HCT116 (cell line): ENCODE measurements around the gene KNDC1. TPM values are rescaled to one million over a fixed set of nuclear protein-coding genes. Genes with fewer than 3 reads are reported as not detected.

Experiments
- ATAC-seq: fragments of 200-7000 bp; cut with Tn5 transposase; 2 replicates; pipeline ENCODE4 v1.9.1; 2020; ENCODE audit warnings: mild to moderate bottlenecking, moderate library complexity
- BruUV-seq: library from RNA; stranded (reverse); fragments of 400-500 nt; replicated peaks from 2 replicates; lab custom pipeline; 2021; lab: Mats Ljungman, UMichigan
- CTCF ChIA-PET: fragments of 300-600 bp; sonication (Branson Sonifier 250); formaldehyde crosslinking; loops from one replicate; lab custom pipeline; 2021; ENCODE audit warnings: antibody characterized with exemption; lab: Charles Lee
- POLR2A ChIA-PET: fragments of 300-600, 350-600 bp; sonication (Branson Sonifier 250); formaldehyde crosslinking; loops from one replicate; lab custom pipeline; 2021; ENCODE audit warnings: antibody characterized with exemption; lab: Charles Lee
- RAD21 ChIA-PET, 2 experiments: fragments of 300-600 bp; sonication (Branson Sonifier 250); formaldehyde crosslinking; loops; one replicate each; lab custom pipeline; 2023; ENCODE audit warnings: low total read pairs in 2 of 2; ENCODE audit not compliant: uncharacterized antibody in 2 of 2, unreplicated experiment in 2 of 2, low non-redundant PET in 1 of 2; lab: Charles Lee
- DNase-seq: peaks from one replicate; pipeline ENCODE4 v3.0.0-alpha.2; 2010; ENCODE audit warnings: low read depth, low spot score
- H2AFZ ChIP-seq: fragments of 200-600 bp; shearing (Covaris generic), sonication (generic); 2 replicates; pipeline ENCODE4 v1.6.1; 2017; ENCODE audit warnings: low read depth, mixed run types, mixed read lengths, antibody characterized with exemption, low read length; ENCODE audit not compliant: poor library complexity, severe bottlenecking
- H3K27ac ChIP-seq: 2 replicates; pipeline ENCODE4 v1.5.1; 2012; ENCODE audit warnings: low read depth, low read length
- H3K27me3 ChIP-seq: fragments of 200-600 bp; sonication (generic); 2 replicates; pipeline ENCODE4 v1.6.1; 2016; ENCODE audit warnings: mixed run types, low read length, mixed read lengths; ENCODE audit not compliant: insufficient read depth
- H3K36me3 ChIP-seq, 2 experiments: fragments of 200-500 bp in 1 of 2; fragments of 200-600 bp in 1 of 2; sonication (Bioruptor generic) in 1 of 2; sonication (generic) in 1 of 2; 2 replicates each; pipeline versions ENCODE4 v1.5.1 to v1.6.1; 2014 to 2016; ENCODE audit warnings: low read length in 2 of 2, inconsistent platforms in 1 of 2, mixed read lengths in 1 of 2, mixed run types in 1 of 2; ENCODE audit not compliant: insufficient read depth in 2 of 2, control insufficient read depth in 1 of 2
- H3K4me1 ChIP-seq, 2 experiments: fragments of 200-600 bp in 1 of 2; sonication (generic) in 1 of 2; 2 replicates each; pipeline versions ENCODE4 v1.5.1 to v1.6.1; 2012 to 2017; ENCODE audit warnings: low read length in 2 of 2, inconsistent platforms in 1 of 2, mild to moderate bottlenecking in 1 of 2, mixed read lengths in 1 of 2, mixed run types in 1 of 2, moderate library complexity in 1 of 2; ENCODE audit not compliant: insufficient read depth in 2 of 2, control insufficient read depth in 1 of 2
- H3K4me2 ChIP-seq: fragments of 200-600 bp; sonication (generic); 2 replicates; pipeline ENCODE4 v1.6.1; 2017; ENCODE audit warnings: mixed run types, low read length, mixed read lengths
- H3K4me3 ChIP-seq, 2 experiments: fragments of 200-600 bp in 1 of 2; sonication (generic) in 1 of 2; replicated peaks in 1 of 2; 2 replicates each; pipeline ENCODE4 v1.5.1; 2011 to 2016; ENCODE audit warnings: low read length in 2 of 2, control low read depth in 1 of 2, low read depth in 1 of 2, mild to moderate bottlenecking in 1 of 2, mixed read lengths in 1 of 2, mixed run types in 1 of 2
- H3K79me2 ChIP-seq: fragments of 200-600 bp; sonication (generic); 2 replicates; pipeline ENCODE4 v1.6.1; 2017; ENCODE audit warnings: mild to moderate bottlenecking, mixed run types, low read length, moderate library complexity, mixed read lengths; ENCODE audit not compliant: insufficient read depth
- H3K9ac ChIP-seq: fragments of 200-600 bp; sonication (generic); 2 replicates; pipeline ENCODE4 v1.6.1; 2016; ENCODE audit warnings: low read length, mixed read lengths
- H3K9me2 ChIP-seq: fragments of 200-600 bp; sonication (generic), shearing (Covaris generic); 2 replicates; pipeline ENCODE4 v1.6.1; 2017; ENCODE audit warnings: mixed run types, mild to moderate bottlenecking, moderate library complexity; ENCODE audit not compliant: insufficient read depth
- H3K9me3 ChIP-seq, 2 experiments: fragments of 200-500 bp in 1 of 2; fragments of 200-600 bp in 1 of 2; sonication (Bioruptor generic) in 1 of 2; sonication (generic) in 1 of 2; 2 replicates each; pipeline ENCODE4 v1.6.1; 2014 to 2017; ENCODE audit warnings: low read length in 2 of 2, mixed read lengths in 2 of 2, inconsistent platforms in 1 of 2, low read depth in 1 of 2, mild to moderate bottlenecking in 1 of 2, mixed run types in 1 of 2, moderate library complexity in 1 of 2; ENCODE audit not compliant: control insufficient read depth in 1 of 2, insufficient read depth in 1 of 2
- H4K20me1 ChIP-seq: fragments of 200-600 bp; sonication (generic), shearing (Covaris generic); 2 replicates; pipeline ENCODE4 v1.6.1; 2017; ENCODE audit warnings: mixed run types, mild to moderate bottlenecking, moderate library complexity; ENCODE audit not compliant: insufficient read depth
- CBX3 ChIP-seq: IDR thresholded peaks from 2 replicates; pipeline ENCODE4 v1.6.1; 2012; ENCODE audit warnings: low read depth
- EGR1 ChIP-seq: IDR thresholded peaks from 2 replicates; pipeline ENCODE4 v1.6.1; 2012; ENCODE audit warnings: low read depth
- ELF1 ChIP-seq: IDR thresholded peaks from 2 replicates; pipeline ENCODE4 v1.6.1; 2012; ENCODE audit warnings: low read depth, borderline replicate concordance
- JUND ChIP-seq: IDR thresholded peaks from 2 replicates; pipeline ENCODE4 v1.6.1; 2012
- RAD21 ChIP-seq: IDR thresholded peaks from 2 replicates; pipeline ENCODE4 v1.6.1; 2012; ENCODE audit warnings: low read depth, mild to moderate bottlenecking
- SRF ChIP-seq: IDR thresholded peaks from 2 replicates; pipeline ENCODE4 v1.6.1; 2012; ENCODE audit warnings: low read depth
- TCF7L2 ChIP-seq: IDR thresholded peaks from 2 replicates; pipeline ENCODE4 v1.7.0; 2011; ENCODE audit warnings: borderline replicate concordance, inconsistent platforms; ENCODE audit not compliant: insufficient read depth, insufficient read length; ENCODE audit errors: extremely low read depth
- YY1 ChIP-seq: IDR thresholded peaks from 2 replicates; pipeline ENCODE4 v1.6.1; 2011; ENCODE audit warnings: low read length, low read depth, moderate library complexity, mild to moderate bottlenecking; ENCODE audit not compliant: insufficient replicate concordance; ENCODE audit errors: extremely low read depth
- ZFX ChIP-seq: fragments of 450-650 bp; IDR thresholded peaks from 2 replicates; pipeline ENCODE4 v1.6.1; 2017
- ZNF274 ChIP-seq: fragments of 200-500 bp; sonication (Bioruptor generic); IDR thresholded peaks from 2 replicates; pipeline ENCODE4 v1.6.1; 2014; ENCODE audit warnings: mild to moderate bottlenecking, low read depth, low read length, inconsistent platforms
- intact Hi-C: fragments of 100-400 bp; cut with micrococcal nuclease; formaldehyde crosslinking; loops from 2 replicates; pipeline ENCODE4 v1.10.0; 2022
- total RNA-seq: library from RNA; stranded (reverse); gene quantifications from one replicate; pipeline ENCODE4 v1.2.1, GENCODE V29; 2021; ENCODE audit not compliant: unreplicated experiment
- TF ChIP-seq, protein P1 (sequence below): IDR thresholded peaks from 2 replicates; pipeline ENCODE4 v1.6.1; 2012; ENCODE audit warnings: low read depth
- TF ChIP-seq, protein P2 (sequence below): IDR thresholded peaks from 2 replicates; pipeline ENCODE4 v1.6.1; 2011; ENCODE audit warnings: mild to moderate bottlenecking, low read length, moderate library complexity; ENCODE audit not compliant: insufficient replicate concordance; ENCODE audit errors: extremely low read depth
- TF ChIP-seq, protein P3 (sequence below), 3 experiments: fragments of 200-600 bp in 1 of 3; sonication (generic) in 1 of 3; IDR thresholded peaks in 2 of 3; conservative IDR thresholded peaks in 1 of 3; 2 replicates each; pipeline ENCODE4 v1.5.1; 2012 to 2017; ENCODE audit warnings: low read depth in 2 of 3, low read length in 2 of 3, antibody characterized with exemption in 1 of 3, borderline replicate concordance in 1 of 3, control low read depth in 1 of 3, mild to moderate bottlenecking in 1 of 3, mixed read lengths in 1 of 3, mixed run types in 1 of 3, moderate library complexity in 1 of 3; ENCODE audit not compliant: insufficient read depth in 1 of 3

Gene KNDC1
- total RNA-seq, 1 experiment from 2014 or later: 3.6 TPM

DNA sequence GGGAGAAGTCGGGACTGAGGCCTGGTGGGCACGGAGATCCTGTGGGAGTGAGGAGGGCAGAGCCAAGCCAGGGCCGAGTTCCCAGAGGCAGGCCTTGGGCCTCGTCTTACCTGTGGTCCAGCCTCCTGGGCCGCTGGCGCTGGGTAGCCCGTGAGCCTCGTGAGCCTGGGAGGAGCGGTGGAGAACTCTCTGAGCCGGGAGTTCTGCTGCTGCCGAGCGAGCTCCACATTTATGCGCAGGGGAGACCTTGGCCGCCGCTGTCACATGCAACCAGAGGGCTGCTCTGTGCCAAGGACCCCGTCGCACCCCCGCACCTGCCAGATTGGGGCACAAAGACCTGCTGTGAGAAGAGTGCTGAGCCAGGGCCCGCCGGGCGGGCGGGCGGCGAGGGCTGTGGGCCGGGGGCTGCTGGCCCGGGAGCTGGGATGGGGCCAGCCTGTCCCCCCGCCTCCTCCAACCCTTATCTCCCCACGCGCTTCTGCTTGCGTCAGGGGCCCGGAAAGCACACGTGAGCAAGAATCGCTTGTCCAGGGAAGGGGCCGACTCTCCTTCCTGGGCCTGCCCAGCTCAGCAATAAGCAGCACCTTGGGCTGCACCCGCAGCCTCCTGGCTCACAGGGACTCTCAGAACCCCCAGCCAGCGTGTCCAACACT is 87.8 kb downstream of the KNDC1 start (continued):
- TF ChIP-seq, protein P1, sequence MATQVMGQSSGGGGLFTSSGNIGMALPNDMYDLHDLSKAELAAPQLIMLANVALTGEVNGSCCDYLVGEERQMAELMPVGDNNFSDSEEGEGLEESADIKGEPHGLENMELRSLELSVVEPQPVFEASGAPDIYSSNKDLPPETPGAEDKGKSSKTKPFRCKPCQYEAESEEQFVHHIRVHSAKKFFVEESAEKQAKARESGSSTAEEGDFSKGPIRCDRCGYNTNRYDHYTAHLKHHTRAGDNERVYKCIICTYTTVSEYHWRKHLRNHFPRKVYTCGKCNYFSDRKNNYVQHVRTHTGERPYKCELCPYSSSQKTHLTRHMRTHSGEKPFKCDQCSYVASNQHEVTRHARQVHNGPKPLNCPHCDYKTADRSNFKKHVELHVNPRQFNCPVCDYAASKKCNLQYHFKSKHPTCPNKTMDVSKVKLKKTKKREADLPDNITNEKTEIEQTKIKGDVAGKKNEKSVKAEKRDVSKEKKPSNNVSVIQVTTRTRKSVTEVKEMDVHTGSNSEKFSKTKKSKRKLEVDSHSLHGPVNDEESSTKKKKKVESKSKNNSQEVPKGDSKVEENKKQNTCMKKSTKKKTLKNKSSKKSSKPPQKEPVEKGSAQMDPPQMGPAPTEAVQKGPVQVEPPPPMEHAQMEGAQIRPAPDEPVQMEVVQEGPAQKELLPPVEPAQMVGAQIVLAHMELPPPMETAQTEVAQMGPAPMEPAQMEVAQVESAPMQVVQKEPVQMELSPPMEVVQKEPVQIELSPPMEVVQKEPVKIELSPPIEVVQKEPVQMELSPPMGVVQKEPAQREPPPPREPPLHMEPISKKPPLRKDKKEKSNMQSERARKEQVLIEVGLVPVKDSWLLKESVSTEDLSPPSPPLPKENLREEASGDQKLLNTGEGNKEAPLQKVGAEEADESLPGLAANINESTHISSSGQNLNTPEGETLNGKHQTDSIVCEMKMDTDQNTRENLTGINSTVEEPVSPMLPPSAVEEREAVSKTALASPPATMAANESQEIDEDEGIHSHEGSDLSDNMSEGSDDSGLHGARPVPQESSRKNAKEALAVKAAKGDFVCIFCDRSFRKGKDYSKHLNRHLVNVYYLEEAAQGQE: no peak
- TF ChIP-seq SRF: no peak
- no peak for TF ChIP-seq ZNF274
- TF ChIP-seq, protein P2, sequence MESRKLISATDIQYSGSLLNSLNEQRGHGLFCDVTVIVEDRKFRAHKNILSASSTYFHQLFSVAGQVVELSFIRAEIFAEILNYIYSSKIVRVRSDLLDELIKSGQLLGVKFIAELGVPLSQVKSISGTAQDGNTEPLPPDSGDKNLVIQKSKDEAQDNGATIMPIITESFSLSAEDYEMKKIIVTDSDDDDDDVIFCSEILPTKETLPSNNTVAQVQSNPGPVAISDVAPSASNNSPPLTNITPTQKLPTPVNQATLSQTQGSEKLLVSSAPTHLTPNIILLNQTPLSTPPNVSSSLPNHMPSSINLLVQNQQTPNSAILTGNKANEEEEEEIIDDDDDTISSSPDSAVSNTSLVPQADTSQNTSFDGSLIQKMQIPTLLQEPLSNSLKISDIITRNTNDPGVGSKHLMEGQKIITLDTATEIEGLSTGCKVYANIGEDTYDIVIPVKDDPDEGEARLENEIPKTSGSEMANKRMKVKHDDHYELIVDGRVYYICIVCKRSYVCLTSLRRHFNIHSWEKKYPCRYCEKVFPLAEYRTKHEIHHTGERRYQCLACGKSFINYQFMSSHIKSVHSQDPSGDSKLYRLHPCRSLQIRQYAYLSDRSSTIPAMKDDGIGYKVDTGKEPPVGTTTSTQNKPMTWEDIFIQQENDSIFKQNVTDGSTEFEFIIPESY: no peak

DNA sequence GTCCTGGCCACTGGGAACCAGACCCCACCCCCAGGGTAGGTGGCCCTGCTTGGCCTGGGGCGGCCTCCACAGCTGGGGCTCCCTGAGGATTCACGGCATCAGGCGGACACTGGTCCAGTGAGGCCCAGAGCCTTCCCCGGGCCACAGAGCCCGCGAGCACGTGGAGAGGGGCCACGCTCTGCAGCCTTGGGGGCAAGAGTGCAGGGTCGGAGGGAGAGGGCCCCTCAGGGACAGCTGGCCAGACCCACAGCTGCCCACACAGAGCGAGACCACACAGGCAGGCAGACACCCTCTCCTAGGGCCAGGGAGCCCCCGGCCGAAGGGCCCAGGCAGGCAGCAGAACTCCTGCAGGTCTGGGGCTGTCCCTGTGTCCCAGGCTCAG is 88.3 kb downstream of the KNDC1 start:
- ChIA-PET RAD21 (no interaction called here), POLR2A (no interaction called here), CTCF (no interaction called here)
- Histone ChIP-seq H3K27me3 (no peaks in the 10 kb centered on the region), H2AFZ (no peak overlapping the region), H3K79me2 (no peaks in the 10 kb centered on the region), H3K4me1 (peaks cover 0 to 9% of the 10 kb centered on the region in 2 experiments; a peak in 1 of 4 replicates), H4K20me1 (no peaks in the 10 kb centered on the region), H3K4me3 (no peak overlapping the region), H3K27ac (no peak overlapping the region), H3K36me3 (no peaks in the 10 kb centered on the region), H3K4me2 (no peak overlapping the region), H3K9me2 (no peaks in the 10 kb centered on the region), H3K9ac (no peak overlapping the region), H3K9me3 (no peaks in the 10 kb centered on the region)
- ATAC-seq (no peak), DNase-seq (no peak)
- intact Hi-C loops: no loop called here
- no TSS peak for BruUV-seq
- TF ChIP-seq YY1 (no peak), ZFX (no peak), ELF1 (no peak), EGR1 (no peak), RAD21 (no peak), TCF7L2 (no peak), CBX3 (no peak), ZNF274 (no peak), JUND (no peak)
- TF ChIP-seq, protein P1: no peak
- TF ChIP-seq, protein P3, sequence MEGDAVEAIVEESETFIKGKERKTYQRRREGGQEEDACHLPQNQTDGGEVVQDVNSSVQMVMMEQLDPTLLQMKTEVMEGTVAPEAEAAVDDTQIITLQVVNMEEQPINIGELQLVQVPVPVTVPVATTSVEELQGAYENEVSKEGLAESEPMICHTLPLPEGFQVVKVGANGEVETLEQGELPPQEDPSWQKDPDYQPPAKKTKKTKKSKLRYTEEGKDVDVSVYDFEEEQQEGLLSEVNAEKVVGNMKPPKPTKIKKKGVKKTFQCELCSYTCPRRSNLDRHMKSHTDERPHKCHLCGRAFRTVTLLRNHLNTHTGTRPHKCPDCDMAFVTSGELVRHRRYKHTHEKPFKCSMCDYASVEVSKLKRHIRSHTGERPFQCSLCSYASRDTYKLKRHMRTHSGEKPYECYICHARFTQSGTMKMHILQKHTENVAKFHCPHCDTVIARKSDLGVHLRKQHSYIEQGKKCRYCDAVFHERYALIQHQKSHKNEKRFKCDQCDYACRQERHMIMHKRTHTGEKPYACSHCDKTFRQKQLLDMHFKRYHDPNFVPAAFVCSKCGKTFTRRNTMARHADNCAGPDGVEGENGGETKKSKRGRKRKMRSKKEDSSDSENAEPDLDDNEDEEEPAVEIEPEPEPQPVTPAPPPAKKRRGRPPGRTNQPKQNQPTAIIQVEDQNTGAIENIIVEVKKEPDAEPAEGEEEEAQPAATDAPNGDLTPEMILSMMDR (IDR thresholded peaks at IDR 0.05 in 2 of 3, conservative IDR thresholded peaks at IDR 0.05 in 1 of 3; ENCODE audit: borderline replicate concordance in 1 of 3, insufficient read depth in 1 of 3, low read depth in 2 of 3, low read length in 2 of 3): no peak
